Mammary epithelial cell (primary cell): ENCODE measurements around the gene AMT.

Experiments used
- EZH2 ChIP-seq: IDR thresholded peaks from 2 replicates; pipeline ENCODE4 v1.6.1; 2012; ENCODE audit warnings: low read length, inconsistent platforms, borderline replicate concordance
- TF ChIP-seq, protein P1 (sequence below), 2 donors: IDR thresholded peaks in 1 of 2; conservative IDR thresholded peaks in 1 of 2; 2 replicates each; pipeline ENCODE4 v1.5.1; 2011 to 2012; ENCODE audit warnings: inconsistent platforms in 2 of 2, low read length in 2 of 2, mild to moderate bottlenecking in 2 of 2, control low read depth in 1 of 2, low read depth in 1 of 2; ENCODE audit not compliant: insufficient read depth in 1 of 2; ENCODE audit errors: extremely low read depth in 1 of 2

GRCh38 chr3:49403891-49404290 is 18.4 kb downstream of the AMT start:
- TF ChIP-seq, protein P1, sequence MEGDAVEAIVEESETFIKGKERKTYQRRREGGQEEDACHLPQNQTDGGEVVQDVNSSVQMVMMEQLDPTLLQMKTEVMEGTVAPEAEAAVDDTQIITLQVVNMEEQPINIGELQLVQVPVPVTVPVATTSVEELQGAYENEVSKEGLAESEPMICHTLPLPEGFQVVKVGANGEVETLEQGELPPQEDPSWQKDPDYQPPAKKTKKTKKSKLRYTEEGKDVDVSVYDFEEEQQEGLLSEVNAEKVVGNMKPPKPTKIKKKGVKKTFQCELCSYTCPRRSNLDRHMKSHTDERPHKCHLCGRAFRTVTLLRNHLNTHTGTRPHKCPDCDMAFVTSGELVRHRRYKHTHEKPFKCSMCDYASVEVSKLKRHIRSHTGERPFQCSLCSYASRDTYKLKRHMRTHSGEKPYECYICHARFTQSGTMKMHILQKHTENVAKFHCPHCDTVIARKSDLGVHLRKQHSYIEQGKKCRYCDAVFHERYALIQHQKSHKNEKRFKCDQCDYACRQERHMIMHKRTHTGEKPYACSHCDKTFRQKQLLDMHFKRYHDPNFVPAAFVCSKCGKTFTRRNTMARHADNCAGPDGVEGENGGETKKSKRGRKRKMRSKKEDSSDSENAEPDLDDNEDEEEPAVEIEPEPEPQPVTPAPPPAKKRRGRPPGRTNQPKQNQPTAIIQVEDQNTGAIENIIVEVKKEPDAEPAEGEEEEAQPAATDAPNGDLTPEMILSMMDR (conservative IDR thresholded peaks at IDR 0.05 in 1 of 2, IDR thresholded peaks at IDR 0.05 in 1 of 2; ENCODE audit: extremely low read depth in 1 of 2, insufficient read depth in 1 of 2, low read depth in 1 of 2, low read length in 2 of 2), result no peak
- no peak for TF ChIP-seq EZH2
